UCSD-AML1 (cell line): Measurements from ENCODE around the gene GRP.
A peak's percentile ranks its signal among the peaks of the same experiment; 100 is the strongest.

Experiments used
- DNase-seq: peaks from one replicate; lab custom pipeline; 2025; ENCODE audit not compliant: unreplicated experiment; lab: John Stamatoyannopoulos, UW

The GRP gene

DNA sequence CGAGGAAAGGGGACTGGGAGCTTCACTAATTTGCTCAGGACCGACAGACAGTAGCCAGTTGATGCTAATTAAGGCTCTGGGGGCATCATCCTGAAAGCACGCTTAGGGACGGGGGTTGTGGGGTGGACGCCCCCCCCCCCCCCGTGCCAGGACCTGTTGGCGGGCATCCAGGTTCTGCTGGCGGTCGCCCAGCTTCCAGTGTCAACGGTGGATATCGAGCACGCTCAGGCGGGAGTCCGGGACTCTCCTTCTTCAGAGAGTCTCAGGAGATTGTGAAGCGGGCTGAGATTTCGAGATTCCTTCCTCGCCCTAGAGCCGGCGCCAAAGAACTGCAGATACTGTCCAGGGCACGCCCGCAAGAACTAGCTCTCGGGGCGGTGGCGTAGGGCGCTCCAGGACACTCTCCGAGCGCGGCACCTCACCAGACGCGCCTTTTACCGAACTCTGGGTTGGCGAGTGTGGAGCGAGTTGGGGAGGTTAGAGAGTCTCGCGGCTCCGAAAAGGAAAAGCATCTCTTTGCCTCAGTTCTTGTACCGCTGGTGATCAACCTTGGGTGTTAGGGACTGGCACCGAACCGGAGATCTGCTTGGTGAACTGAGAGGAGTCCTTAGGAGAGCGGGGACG, 47.7 kb downstream of the GRP start:
- no peak for DNase-seq

DNA sequence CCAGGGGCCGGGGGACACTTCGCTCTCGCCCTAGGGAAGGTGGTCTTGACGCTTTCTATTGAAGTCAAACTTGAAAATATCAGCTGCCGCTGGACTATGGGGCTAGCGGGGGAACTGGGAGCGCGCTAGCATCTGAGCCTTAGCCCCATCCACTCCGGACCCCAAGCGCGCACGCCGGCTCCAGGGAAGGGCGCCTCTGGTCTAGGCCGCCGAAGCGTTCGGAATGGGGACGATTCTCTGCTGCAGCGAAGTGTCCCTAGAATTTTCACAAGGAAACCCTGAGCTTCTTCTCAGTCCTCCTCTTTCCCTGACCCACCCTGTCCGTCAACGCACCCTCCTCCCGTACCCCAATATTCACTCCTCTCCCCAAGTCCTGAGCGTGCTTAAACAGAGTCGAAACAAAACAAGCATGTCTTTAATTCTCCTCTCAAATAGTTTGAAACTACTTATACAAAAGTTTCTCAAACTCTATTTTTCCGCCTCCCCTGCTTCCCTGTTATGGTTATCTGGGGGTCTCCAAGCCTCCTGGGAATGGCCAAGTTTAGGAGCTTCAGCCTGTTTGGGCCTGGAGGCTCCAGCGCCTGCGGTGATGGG, 48.3 kb downstream of the GRP start:
- DNase-seq: no peak

DNA sequence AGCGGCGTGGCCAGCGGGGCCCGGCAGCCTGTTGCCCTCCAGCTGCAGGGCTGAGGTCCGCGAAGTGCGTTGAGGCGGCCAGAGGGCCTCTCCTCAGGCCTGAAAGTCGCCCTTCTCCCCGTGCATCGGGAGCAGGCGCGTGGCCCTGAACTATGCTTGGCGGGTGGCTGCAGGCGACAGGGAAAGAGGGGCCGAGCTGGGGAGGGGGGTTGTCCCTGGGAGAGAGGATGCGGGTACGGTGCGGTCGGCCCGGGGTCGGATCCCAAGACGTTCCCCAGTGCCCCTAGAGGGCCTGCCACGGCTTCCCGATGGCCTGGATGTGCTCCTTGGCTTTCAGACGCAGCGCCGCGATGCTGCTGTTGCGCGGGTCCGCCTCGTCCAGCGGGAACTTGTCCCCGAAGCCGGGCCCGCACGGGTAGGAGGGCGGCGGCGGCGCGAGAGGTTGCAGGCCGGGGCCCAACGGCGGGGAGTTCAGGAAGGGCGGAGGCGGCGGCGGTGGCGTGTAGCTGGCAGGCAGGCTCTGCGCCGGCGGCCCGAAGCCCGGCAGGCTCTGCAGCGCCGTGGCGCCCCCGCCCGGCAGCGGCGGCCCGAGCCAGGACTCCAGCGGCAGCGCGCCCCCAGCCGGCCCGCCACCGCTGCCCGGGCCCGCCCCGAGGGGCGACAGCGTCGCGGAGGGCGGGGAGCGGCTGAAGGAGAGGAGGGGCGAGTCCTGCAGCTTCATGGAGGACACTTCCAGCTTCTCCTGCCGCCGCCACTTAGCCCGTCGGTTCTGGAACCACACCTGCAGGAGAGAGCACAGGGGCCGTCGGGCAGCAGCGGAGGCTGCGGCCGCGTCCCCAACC, 49.0 kb downstream of the GRP start:
- DNase-seq: peak; percentile 18

DNA sequence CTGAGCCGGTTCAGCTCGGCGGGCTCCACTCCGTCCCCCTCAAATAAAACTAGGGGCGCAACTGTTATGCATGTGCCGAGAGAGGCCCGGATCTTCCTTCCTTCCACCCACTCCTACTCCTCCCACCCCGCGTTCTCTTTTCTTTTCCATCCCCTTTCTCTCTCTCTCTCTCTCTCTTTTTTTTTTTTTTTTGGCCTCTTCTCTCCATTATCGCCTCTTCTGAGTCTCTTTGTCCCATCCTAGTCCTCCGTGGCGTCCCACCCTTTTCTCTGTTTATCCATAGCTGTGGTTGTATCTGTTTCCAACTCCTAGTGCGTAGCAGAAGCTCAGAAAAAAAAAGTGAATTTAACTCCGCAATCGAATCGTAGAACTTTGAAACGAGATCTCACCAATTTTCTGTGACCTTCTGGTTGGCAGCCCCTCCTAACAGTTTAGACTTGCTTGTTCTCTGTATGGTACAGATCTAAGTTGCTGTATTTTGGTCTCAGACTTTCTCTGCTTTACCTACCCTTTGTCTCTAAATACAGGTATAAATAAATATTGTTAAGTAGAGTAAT, 49.7 kb downstream of the GRP start:
- no peak for DNase-seq

DNA sequence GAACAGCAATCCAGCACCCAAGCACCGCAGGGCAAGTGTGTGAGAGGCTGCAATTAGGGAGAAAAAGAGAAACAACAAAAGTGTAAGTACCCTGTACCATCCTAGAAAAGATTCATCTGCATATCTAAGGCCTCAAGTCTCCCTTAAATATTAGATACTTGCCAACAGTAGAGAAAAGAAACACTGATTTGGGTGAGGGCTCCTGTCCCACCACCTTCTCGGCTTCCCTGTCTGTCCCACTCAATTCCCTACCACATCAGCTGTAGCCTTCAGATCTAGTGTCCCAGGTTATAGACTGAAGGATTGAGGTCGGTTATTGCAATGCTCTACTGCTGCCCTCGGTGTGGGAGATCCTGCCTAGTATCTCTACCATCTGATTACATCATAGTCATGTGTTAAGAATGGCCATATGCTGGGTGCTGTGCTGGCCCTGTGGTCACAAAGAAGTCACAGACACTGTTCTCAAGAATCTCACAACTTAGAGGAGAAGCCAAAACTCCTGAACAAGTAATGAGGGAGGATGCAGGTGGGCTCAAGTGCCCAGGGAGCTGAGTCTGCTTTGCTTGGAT, 50.8 kb downstream of the GRP start:
- no peak for DNase-seq

DNA sequence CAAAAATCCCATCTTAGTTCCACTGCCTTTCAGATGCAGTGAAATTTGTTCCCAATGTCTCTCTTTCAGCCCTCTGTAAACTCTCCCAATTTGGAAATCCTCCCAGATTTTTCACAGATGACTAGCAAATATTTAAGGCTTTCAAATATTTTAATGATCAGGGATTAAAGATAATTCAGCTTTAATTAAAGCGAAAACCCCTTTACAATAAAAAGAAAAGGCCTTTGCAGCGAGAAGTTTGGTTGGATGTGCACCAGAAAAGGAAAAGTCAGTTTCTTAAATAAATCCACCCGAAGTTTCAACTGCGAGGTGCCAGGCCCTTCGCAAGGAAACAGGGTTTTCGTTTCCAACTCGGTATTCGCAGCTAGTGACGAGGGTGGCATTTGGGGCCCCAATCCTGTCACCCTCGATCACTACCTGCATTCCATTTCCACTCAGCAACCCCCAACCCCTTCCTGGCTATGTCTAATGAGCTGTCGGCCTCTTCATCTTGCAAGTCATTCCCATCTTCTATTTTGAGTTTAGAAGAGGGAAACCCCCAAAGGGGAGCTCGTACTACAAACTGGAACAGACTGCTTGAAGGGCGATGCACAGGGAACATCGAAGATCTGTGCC, 51.8 kb downstream of the GRP start:
- DNase-seq: no peak

DNA sequence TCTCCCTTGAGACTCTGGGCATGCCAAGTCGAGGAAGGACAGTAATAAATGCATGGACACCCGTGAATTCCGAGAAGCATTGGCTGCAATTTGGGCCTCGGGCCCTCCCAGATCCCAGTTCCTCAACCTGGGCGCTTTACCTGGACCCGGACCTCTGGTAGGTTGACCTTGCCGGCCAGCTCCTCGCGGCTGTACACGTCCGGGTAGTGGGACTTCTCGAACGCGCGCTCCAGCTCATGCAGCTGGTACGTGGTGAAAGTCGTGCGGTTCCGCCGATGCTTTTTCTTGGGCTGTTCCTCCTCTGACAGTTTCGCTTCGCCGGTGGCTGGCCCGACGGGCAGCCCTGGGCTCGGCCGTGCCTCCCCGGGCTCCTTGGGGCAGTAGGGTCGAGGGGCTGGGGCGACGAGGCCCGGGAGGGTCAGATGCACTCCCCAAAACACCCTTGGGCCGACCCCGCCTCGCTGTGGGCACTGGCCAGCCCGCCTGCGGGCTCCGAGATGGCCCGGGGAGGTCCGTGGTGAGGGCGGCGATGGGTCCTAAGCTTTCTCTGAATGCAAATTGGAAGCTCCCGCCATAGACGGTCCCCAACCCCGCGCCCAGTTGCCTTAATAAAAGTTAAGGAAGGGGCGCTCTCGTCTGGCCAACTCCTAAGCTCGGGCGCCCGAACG, 52.4 kb downstream of the GRP start:
- no peak for DNase-seq

DNA sequence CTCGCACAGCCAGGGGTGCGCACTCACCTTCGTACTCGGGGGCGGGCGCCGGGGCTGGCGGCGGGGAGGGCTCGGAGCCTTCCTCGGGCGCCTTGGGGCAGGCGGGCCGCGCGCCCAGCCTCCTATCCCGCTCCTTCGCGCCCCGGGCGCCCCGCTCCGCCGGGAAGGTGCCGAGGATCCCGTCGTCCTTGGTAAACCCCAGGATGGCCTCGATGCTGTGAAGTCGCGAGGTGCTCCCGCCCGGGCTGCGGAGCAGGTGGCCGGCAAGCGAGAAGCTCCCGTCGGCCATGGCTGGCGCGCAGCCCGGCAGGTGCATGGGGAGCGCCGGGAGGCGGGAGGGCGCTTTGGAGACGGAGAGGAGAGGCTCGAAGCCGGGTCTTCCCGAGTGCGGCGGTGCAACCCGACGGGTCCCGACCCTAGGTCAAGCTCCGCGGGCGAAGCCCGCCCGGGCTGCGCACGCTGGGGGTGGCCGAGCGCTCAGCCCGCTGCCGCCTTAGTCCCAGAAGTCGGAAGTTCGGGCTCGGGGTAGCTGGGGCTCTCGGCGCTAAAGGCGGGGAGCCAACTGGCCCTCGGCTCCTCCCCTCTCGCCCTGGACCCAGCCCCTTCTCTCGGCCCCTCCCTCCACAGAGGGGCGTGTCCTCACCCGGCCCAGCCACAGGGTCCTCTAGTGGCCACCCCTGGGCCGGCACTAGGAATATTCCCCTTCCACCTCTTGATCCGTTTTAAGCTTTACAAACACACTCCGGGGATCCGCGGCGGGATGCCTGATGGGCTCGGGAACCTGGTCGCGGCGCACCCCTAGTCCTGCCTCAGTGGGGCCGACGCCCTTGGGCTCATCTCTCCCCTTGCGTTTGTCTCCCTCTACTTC, 53.2 kb downstream of the GRP start, which contains the start of gene RAX:
TSS of gene RAX (minus strand) at position 564 of the 868 bp plus-strand sequence. CDS start at position 316, 248 bp downstream.
- no peak for DNase-seq

DNA sequence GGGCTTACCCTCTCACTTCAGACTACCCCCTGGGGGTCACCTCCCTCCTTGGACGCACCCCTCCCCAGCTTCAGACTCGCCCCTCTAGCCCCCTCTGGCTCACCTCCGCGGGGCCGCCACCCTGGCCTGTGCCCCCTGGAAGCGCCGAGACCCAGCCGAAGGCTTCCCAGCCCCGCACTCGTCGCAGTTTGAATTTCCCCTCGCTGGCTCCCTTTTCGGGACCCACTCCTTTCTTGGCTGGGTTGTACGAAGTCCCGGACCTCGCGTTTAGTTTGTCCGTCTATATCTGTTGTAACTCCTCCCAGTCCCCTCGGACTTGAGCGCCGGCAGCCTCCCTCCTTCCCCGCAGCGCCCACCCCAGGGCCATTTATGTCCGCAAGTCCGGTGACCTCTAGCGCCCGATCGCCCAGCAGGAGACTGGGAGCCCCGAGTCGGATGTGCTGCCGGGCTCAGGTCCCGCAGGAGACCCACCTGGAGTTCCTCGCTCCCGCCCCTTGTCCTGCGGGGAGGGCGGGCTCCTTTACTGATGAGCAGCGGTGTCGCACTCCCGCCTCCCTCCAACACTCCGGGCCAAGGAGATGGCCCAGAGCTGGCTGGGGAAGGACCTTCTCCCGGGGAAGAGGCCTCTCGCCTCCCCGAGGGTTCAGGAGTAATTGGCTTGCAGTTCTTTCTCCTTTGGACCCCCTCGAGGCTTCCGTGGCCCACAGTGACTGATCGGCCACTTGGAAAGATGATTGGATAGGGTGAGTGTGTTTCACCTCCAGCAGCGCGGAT, 54.0 kb downstream of the GRP start:
- DNase-seq: no peak

DNA sequence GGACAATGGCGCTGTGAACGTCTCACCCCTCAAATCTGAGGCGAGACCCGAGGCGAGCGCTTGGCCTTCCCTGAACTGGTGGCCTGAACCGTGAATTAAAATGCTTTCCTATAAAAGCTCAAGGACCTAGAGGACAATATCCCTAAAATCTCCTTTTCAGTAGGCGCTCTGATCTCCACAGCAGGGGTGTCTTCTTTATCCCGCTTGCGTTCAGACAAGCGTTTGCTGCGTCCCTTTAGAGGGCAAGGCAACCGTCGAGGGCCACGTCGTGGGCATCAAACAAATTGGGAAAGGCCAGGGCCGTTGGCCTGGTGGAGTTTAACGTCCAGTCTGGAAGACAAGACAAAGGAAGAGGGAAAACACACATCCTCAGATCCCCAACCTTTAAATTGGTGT, 54.6 kb downstream of the GRP start:
- DNase-seq: no peak

DNA sequence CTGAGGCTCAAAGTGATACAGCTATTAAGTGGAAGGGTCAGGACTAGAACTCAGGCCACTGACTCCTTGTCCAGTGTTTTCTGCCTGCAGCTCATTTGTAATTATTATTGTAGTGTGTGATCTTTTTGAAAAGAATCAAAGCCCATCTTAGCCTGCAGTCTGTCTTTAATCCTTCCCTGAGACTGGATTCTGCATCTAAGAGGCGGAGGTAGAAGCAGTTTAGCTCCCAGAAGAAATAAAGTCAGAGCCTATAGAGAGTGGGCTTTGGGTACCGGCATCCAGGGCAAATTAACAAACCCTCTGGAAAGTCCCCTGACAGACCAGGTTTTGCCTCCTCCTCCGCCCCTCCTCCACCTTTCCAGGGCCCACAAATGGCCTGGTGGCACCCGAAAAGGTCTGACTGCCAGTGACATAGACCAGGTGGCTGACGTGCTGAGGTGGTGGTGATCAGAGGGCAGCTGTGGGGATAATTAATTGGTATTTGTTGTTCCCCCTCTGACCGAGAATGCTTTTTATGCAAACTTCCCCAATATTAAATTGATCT, 55.5 kb downstream of the GRP start:
- DNase-seq: no peak

DNA sequence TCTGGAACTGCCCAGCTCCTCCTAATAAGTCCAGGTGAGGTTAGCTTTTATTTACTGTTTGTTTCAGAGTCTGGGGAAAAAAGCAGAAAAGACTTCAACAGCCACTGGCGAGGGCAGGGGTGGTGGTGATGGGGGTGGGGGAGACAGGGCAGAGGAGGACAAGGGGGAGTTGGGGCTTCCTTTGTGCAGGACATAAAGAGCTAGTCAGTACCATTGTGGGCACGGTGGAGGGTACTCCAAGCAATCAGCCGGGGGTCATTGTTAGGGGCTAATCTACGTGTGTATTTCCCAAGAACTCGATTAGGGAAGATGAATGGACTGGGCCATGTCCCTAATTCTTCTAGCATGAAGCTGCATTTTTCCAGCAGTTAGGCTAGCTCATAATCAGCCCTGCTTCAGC, 56.1 kb downstream of the GRP start:
- DNase-seq: no peak

DNA sequence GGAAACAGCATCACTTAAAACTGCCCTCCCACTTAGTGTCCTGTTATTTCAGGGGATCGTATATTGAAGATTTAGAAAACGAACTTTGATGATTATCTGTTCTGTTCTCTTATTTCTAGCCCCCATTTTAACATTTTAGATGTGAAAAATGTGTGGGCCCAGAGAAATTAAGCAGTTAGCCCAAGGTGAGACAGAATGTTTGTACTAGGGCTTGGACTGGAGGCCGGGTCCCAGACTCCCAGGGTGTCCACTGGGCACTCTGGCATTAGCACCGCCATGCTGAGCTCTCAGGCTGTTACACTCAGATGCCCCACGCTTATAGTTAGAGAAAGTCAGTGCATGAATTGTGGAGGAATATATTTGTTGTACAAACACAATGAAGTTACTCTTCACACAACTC, 58.8 kb downstream of the GRP start:
- no peak for DNase-seq

DNA sequence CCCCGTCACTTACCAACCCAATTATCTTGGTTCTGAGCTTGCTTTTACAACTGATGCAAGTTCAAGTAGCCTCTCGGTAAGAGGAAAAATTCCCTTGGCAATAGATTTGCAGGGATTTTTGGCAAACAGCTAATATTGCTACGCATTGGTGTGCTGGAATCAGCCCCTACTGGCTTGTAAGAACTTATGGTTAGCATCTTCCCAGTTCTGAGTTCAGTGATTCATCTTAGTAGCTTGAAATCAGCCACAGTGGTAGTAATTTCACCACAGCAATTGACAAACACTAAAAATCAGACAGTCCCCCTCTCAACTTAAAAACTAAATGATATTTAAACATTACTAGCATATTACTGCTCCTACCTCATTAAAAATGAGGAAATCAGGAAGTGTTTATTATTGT, 59.2 kb downstream of the GRP start:
- no peak for DNase-seq

DNA sequence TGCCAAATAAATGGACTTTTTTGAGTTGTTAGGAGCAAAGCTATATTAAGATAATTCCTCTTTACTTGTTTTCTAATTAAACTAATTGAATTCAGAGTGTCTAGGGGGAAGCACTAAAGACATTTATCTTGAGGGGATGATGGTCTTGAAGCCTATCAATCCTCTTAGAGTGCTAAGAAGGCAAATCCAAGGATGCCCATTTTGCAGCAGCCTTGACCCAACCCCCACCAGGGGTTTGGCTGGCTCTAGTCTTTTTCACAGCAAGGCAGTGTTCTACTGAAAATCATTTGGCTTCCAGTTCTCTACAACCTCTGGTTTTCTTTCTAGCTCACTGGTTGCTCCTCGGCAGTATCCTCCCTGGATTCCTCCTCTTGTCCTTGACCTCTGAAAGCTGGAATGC, 59.8 kb downstream of the GRP start:
- no peak for DNase-seq
